DND-41 (cell line): ENCODE measurements around the gene PIGH.
A peak's percentile ranks its signal among the peaks of the same experiment; 100 is the strongest.

Source experiments
- ATAC-seq: fragments of 200-7000 bp; cut with Tn5 transposase; 3 replicates; pipeline ENCODE4 v1.9.1; 2021; ENCODE audit warnings: low read depth; ENCODE audit not compliant: insufficient read depth
- DNase-seq: peaks from one replicate; pipeline ENCODE4 v3.0.0-alpha.2; 2020
- H2AFZ ChIP-seq: 2 replicates; pipeline ENCODE4 v1.6.0; 2012; ENCODE audit warnings: low read depth, low read length
- H3K27ac ChIP-seq: 2 replicates; pipeline ENCODE4 v1.5.1; 2012; ENCODE audit warnings: low read length, inconsistent platforms
- H3K27me3 ChIP-seq: fragments of 200-600 bp; sonication (generic); 2 replicates; pipeline ENCODE4 v1.6.0; 2012; ENCODE audit warnings: low read length, mild to moderate bottlenecking, inconsistent platforms; ENCODE audit not compliant: insufficient read depth, poor library complexity
- H3K36me3 ChIP-seq: 2 replicates; pipeline ENCODE4 v1.5.1; 2012; ENCODE audit warnings: low read length, inconsistent platforms; ENCODE audit not compliant: insufficient read depth
- H3K4me1 ChIP-seq: 2 replicates; pipeline ENCODE4 v1.5.1; 2012; ENCODE audit warnings: mild to moderate bottlenecking, low read length; ENCODE audit not compliant: insufficient read depth
- H3K4me2 ChIP-seq: 2 replicates; pipeline ENCODE4 v1.6.0; 2012; ENCODE audit warnings: mild to moderate bottlenecking, moderate library complexity, low read length, inconsistent platforms; ENCODE audit not compliant: insufficient read depth
- H3K4me3 ChIP-seq, 2 experiments: fragments of 200-600 bp in 1 of 2; shearing (Covaris generic) in 1 of 2; 2 replicates each; pipeline ENCODE4 v1.5.1; 2012 to 2016; ENCODE audit warnings: inconsistent platforms in 2 of 2, low read length in 2 of 2, mild to moderate bottlenecking in 2 of 2, low read depth in 1 of 2, moderate library complexity in 1 of 2
- H3K79me2 ChIP-seq: 2 replicates; pipeline ENCODE4 v1.6.0; 2012; ENCODE audit warnings: low read length, inconsistent platforms; ENCODE audit not compliant: insufficient read depth
- H3K9ac ChIP-seq: 2 replicates; pipeline ENCODE4 v1.6.0; 2012; ENCODE audit warnings: low read depth, mild to moderate bottlenecking, inconsistent platforms, low read length, moderate library complexity
- H3K9me3 ChIP-seq: 2 replicates; pipeline ENCODE4 v1.5.1; 2012; ENCODE audit warnings: low read length, moderate library complexity, mild to moderate bottlenecking, inconsistent platforms; ENCODE audit not compliant: insufficient read depth, severe bottlenecking
- H4K20me1 ChIP-seq: 2 replicates; pipeline ENCODE4 v1.6.0; 2012; ENCODE audit warnings: low read length; ENCODE audit not compliant: insufficient read depth
- CTCF ChIP-seq: IDR thresholded peaks from 2 replicates; pipeline ENCODE4 v1.5.1; 2012; ENCODE audit warnings: borderline replicate concordance, low read length, moderate library complexity, mild to moderate bottlenecking; ENCODE audit not compliant: poor library complexity, severe bottlenecking; ENCODE audit errors: extremely low read depth
- EZH2 ChIP-seq: IDR thresholded peaks from 3 replicates; pipeline ENCODE4 v1.6.1; 2012; ENCODE audit warnings: borderline replicate concordance, low read depth, mild to moderate bottlenecking, moderate library complexity, low read length, inconsistent platforms; ENCODE audit not compliant: severe bottlenecking

The PIGH gene

DNA sequence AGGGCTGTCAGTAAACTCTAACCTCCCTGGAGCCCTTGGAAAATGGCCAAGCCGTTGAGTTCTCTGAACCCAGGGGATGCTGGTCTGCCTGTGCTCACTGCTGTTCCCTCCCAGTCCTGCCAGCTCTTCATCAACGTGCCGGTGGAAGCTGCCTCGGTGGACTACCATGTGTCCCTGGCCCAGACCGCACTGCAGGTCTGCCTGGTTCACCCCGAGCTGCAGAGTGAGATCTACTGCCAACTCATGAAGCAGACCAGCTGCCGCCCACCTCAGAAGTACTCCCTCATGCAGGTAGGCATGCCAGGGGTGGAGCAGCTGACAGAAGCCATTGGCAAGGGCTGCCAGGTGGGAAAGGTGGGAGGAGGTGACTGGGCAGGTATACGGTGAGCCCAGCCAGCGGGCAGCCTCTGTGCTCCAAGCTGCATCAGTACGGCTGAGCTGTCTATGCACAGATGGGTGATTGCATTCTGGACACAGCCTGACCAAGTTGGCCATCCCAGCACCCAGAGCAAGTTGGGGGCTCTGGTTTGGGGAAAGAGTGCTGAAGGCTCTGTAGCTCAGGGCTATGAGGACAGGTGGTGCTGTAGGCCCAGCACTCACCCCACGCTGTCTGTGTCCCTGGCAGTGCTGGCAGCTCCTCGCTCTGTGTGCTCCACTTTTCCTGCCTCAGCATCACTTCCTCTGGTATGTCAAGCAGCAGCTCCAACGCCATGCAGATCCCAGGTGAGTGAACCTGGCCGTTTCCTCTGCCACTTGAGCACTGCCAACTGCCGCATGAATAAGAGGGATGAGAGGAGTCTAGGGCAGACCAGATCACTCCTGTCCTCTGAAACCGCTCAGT is 21.9 kb downstream of the PIGH start:
- H3K9me3 ChIP-seq, result no peaks in the 10 kb centered on the region
- DNase-seq (no peak), ATAC-seq (no peak)
- H3K27ac ChIP-seq, result no peak overlapping the region
- no peak overlapping the region for H3K9ac ChIP-seq
- H3K36me3 ChIP-seq, result no peaks in the 10 kb centered on the region
- no peak for TF ChIP-seq CTCF
- no peak for TF ChIP-seq EZH2
- H3K4me2 ChIP-seq, result no peak overlapping the region
- H3K27me3 ChIP-seq, result no peaks in the 10 kb centered on the region
- no peaks in the 10 kb centered on the region for H3K79me2 ChIP-seq
- H2AFZ ChIP-seq, result no peak overlapping the region
- H4K20me1 ChIP-seq, result no peaks in the 10 kb centered on the region
- no peak overlapping the region for H3K4me3 ChIP-seq
- no peaks in the 10 kb centered on the region for H3K4me1 ChIP-seq

GRCh38 chr14:67577181-67577808 is 22.8 kb downstream of the PIGH start:
- no peaks in the 10 kb centered on the region for H3K9me3 ChIP-seq
- no peaks in the 10 kb centered on the region for H3K4me1 ChIP-seq
- DNase-seq, result no peak
- H3K9ac ChIP-seq, result no peak overlapping the region
- no peaks in the 10 kb centered on the region for H3K36me3 ChIP-seq
- no peak for TF ChIP-seq EZH2
- no peak for TF ChIP-seq CTCF
- no peak overlapping the region for H3K4me2 ChIP-seq
- no peak for ATAC-seq
- no peaks in the 10 kb centered on the region for H4K20me1 ChIP-seq
- H2AFZ ChIP-seq, result no peak overlapping the region
- no peaks in the 10 kb centered on the region for H3K79me2 ChIP-seq
- no peak overlapping the region for H3K4me3 ChIP-seq
- no peak overlapping the region for H3K27ac ChIP-seq
- no peaks in the 10 kb centered on the region for H3K27me3 ChIP-seq

DNA sequence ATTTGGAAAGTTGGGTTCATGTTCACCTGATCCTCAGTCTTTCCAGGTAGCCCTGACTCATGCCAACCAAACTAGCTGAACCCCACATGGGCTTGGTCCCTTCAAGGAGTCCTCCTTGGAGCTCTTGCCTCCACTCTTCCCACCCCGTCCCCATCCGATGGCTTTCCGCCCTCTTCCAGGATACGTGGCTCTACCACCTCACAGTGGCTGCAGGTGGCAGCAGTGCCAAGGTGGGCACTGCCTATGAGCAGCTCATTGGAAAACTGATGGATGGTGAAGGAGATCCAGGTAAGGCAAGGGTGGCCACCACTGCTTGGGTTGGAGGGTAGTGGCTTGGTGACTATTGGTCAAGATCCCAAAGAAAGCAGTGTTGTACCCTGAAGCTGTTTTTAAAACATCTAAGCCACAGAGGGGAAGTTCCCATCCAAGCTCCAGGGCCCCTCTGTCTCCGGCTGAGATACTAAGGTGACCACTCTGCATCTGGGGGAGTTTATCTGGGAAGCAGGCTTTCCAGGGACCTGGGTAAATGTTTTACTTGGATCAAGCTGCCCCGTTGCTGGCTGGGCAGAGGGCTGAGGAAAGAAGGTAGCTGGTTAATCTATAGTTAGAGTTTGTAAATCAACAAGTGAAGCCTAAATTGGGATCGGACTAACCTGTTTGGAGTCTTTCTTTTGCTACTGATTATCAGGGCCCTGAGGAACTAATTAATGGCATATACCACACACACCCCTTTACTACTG is 23.7 kb downstream of the PIGH start:
- TF ChIP-seq EZH2, result no peak
- peak; percentile 4 for TF ChIP-seq CTCF
- no peak for ATAC-seq
- Histone ChIP-seq H3K9me3 (no peaks in the 10 kb centered on the region), H3K79me2 (no peaks in the 10 kb centered on the region), H3K9ac (no peak overlapping the region), H3K4me1 (no peaks in the 10 kb centered on the region), H3K27ac (no peak overlapping the region), H3K27me3 (no peaks in the 10 kb centered on the region), H3K4me2 (no peak overlapping the region), H3K4me3 (no peak overlapping the region), H3K36me3 (no peaks in the 10 kb centered on the region), H4K20me1 (no peaks in the 10 kb centered on the region), H2AFZ (no peak overlapping the region)
- DNase-seq, result no peak
